Fibroblast of skin of abdomen (primary cell): ENCODE results near the gene NAV2.

Source experiments
- DNase-seq: peaks from one replicate; pipeline ENCODE4 v3.0.0-alpha.2; 2013

Gene NAV2

GRCh38 chr11:20131788-20132666, 419.4 kb downstream of the NAV2 start:
- DNase-seq = peak; percentile 71

DNA sequence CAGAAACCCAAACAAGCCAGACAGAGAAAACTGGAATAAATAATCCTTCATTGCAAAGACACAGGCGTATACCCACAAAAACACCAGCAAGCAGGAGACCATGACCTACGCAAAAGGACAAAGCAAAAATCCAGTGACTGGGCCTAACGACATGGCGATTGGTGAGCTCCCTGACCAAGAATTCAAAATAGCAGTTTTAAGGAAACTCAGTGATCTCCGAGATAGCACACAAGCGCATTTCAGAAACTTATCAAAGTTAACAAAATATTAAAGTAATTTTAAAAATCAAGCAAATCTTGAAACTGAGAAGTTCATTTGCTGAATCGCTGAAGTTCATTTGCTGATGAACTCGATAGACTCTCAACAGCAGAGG, 420.0 kb downstream of the NAV2 start:
- no peak for DNase-seq

- no peak for DNase-seq
Measured at GRCh38 chr11:20134991-20135736, 422.5 kb downstream of the NAV2 start.

GRCh38 chr11:20137637-20138036, 425.0 kb downstream of the NAV2 start:
- DNase-seq = no peak

DNA sequence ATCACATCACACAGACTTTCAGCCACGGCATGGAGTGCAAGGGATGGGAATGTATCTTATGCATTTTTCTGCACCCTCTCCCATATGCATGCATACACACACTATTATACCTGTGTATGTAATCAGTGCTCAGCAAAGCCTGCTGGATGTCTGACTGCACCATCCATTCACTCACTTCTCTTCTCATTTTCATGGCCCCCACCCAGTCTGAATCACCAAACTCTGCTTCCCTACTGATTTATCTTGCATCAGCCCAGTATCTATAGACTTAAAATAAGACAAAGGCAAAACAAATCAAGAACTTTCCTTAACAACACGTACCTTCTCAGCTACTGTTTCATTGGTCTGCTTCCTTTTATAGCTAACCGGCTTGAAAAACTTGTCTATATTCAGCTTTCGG, 426.1 kb downstream of the NAV2 start:
- no peak for DNase-seq

GRCh38 chr11:20154381-20154780, 441.7 kb downstream of the NAV2 start:
- DNase-seq = peak; percentile 71

GRCh38 chr11:20155683-20156279, 443.1 kb downstream of the NAV2 start:
- no peak for DNase-seq

GRCh38 chr11:20156280-20156875, 443.7 kb downstream of the NAV2 start:
- DNase-seq = no peak

- no peak for DNase-seq
Measured at GRCh38 chr11:20156876-20157613, 444.4 kb downstream of the NAV2 start.

- no peak for DNase-seq
Measured at GRCh38 chr11:20157728-20158127, 445.1 kb downstream of the NAV2 start.

DNA sequence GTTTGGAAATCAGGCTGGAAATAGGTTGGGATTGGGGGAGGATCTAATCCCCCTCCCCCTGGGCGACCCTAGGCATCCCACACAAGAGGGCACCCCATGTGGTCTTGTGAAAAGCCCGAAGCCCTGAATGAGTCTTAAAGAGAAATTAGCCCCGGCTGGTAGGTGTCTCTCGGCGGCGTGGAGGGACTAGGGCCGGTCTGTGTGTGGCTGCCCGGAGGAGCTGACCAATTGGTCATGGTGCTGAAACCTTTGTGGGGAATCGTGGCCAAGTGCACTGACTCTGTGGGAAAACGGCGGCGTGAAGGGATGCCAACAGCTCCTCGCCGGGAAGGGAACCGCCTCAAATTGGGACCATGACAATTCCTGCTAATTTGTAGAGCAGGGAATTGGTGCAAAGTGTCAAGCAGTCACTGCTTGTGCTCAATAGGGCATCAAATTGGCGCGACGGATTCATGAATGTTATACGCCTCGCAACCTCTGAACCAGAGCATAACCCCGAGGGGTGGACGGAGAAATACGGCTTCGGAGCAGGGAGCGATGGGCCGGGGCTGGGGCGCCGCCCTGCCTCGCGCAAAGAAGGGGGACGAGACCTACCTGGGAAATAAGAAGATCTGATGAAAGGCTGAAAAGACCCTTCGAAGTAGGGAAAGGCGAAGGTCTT, 446.1 kb downstream of the NAV2 start:
- DNase-seq = peak; percentile 61

DNA sequence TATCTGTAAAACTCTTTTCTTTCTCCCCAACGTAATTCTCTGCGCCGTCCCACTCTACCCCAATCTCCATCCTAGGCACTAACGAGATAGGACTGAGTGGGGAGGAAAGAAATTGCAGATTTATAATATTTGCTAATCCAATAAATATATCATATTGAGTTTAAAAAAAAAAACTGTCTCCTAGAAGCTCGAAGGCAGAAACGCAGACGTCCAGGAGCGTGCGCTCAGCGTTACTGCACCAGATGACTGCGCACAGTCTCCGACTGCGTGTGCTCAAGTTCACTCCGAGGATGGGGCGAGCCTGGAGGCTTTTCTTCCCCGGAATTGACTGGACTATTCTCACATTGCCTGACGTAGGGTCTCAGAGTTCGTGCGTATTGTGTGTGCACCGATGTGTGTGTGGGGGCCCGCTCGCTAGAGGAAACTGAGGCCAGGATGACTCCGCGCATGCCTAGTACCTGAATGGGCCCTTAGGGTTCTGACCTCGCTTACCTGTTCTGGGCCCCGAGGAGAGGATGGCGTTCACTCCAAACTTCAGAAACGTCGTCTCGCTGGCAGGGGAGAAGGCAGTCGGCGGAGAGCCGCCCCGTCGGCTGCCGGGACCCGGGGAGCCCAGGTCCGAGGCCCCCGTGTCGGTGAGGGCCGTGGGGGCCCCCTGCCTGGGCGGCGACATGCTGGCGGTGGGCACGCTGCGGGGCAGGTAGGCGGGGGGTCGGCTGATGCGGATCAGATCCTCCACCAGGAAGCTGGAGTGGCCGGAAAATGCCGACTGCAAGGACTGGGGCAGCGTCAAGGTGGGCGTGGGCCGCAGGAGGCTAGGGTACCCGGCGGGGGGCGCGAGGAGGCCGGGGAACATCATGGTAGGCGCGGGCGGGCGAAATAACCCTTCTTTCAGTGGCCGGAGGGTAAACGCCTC, 447.1 kb downstream of the NAV2 start:
- DNase-seq = no peak

DNA sequence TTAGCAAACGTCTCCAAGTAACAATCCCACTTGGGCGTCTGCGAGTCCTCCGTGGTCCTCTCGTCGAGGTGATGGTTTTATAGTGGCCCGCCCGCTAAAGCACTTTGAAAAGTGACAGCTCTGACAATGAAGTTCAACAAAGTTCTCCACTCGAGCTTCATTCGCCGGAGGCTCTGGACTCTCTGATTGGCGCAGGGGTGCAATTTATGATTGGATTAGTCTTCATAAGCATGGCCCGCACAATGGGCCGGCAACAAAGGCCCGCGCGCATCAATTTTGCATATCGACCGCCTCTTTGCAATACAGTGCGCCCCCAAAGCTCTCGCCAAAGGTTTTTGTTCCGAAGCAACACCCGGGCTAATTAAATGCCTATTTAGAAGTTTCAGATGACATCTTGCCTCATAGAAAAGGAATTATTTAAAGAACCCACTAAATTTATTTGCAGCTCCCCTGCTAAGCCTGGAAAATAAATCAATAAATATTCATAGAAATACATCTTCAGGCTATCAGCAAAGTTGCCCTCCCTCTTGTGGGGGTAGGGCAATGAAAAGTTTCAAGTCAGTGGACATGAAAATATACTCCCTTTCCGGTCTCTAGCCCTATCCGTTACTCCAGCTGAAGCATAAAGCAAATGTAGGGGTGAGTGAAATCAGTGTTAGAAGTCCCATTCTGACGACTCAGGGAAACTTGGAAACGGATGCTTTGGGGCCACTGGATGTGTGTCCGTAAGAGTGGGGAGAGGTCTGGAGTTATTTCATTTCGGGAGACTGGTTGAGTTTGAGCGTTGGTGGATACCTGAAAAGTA, 448.0 kb downstream of the NAV2 start, which contains the start of gene DBX1:
DBX1 (minus strand) TSS at position 51 of the 805 bp plus-strand sequence. CDS start 151 bp downstream, outside the sequence.
- no peak for DNase-seq

- no peak for DNase-seq
Measured at GRCh38 chr11:20161230-20161918, 448.7 kb downstream of the NAV2 start.

DNA sequence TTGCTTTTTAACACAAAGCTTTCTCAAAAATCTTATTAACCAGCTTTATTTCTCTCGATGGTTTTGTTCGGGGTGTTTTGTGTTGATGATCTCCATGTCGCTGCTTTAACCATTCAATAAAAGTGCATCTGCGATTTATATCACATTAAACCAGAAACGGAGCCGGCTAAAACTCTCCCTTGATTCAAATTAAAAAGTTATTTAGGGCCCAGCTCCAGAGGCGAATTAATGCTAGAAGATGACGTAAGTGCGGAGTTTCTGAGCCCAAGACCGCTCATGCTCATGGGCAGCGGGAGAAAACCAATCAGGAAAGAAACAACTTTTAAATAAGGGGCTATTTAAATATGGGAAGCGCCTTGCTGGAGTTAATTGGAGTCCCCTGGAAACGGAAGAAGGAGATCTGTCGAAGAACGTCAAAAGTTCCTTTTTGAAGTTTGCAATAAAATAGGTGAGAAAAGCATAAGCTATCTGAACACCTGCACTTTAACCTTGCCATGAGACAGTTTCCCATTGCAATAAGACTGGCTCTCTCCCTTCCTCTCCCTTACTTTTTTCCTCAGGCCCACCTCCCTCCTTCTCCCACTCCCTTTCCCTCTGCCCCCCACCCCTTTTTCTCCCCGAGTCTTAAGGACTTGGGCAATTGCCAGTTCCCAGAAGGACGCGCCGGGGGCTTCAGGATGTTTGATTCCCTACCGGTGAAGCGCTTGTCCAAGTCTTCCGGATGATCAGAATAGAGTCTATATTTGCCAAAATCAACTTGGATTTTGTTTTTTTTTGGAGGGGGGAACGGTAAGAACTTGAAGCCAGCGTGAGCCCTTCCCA, 449.5 kb downstream of the NAV2 start:
- DNase-seq = no peak

GRCh38 chr11:20162824-20163782, 450.5 kb downstream of the NAV2 start:
- peak; percentile 4 for DNase-seq
